Thymus (tissue), 11 donors: ENCODE measurements around the gene LRRC8D. TPM values are rescaled to one million over a fixed set of nuclear protein-coding genes. Genes with fewer than 3 reads are reported as not detected.
A peak's percentile ranks its signal among the peaks of the same experiment; 100 is the strongest.
"Not testable (repeated sequence)": the region's sequence is repeated elsewhere in the genome, so short reads cannot be mapped to it uniquely, and the experiment has no call there.

Source experiments
- DNase-seq, 9 donors: peaks; one replicate each; pipeline ENCODE4 v3.0.0-alpha.2; 2013; ENCODE audit warnings: low spot score in 9 of 9, low read depth in 6 of 9, missing footprints in 1 of 9
- H3K27ac ChIP-seq, 2 donors: one replicate each; pipeline ENCODE4 v1.5.1; 2013; ENCODE audit warnings: control low read depth in 1 of 2, low read depth in 1 of 2, low read length in 1 of 2, mild to moderate bottlenecking in 1 of 2, moderate library complexity in 1 of 2
- H3K27me3 ChIP-seq, 2 donors: one replicate each; pipeline ENCODE4 v1.5.1; 2013; ENCODE audit warnings: low read length in 1 of 2; ENCODE audit not compliant: control insufficient read depth in 2 of 2, insufficient read depth in 1 of 2
- H3K36me3 ChIP-seq, 2 donors: one replicate each; pipeline ENCODE4 v1.5.1; 2013; ENCODE audit warnings: low read length in 1 of 2, mild to moderate bottlenecking in 1 of 2, moderate library complexity in 1 of 2; ENCODE audit not compliant: control insufficient read depth in 2 of 2, insufficient read depth in 2 of 2
- H3K4me1 ChIP-seq, 2 donors: one replicate each; pipeline ENCODE4 v1.5.1; 2013; ENCODE audit warnings: low read length in 2 of 2; ENCODE audit not compliant: control insufficient read depth in 2 of 2, insufficient read depth in 2 of 2
- H3K4me3 ChIP-seq, 2 donors: one replicate each; pipeline ENCODE4 v1.5.1; 2013; ENCODE audit warnings: low read length in 2 of 2, control low read depth in 1 of 2, mild to moderate bottlenecking in 1 of 2
- H3K9me3 ChIP-seq, 2 donors: one replicate each; pipeline ENCODE4 v1.5.1; 2013; ENCODE audit warnings: low read length in 1 of 2, mild to moderate bottlenecking in 1 of 2; ENCODE audit not compliant: control insufficient read depth in 2 of 2, insufficient read depth in 1 of 2
- WGBS: extraction: QIAGEN DNeasy Blood & Tissue Kit; methylation state at CpG from one replicate; pipeline ENCODE4 v1.1.7; 2013; 5-methylcytosine and 5-hydroxymethylcytosine counted together
- polyA plus RNA-seq: library from polyadenylated mRNA; stranded (reverse); fragments of 200-250 nt; gene quantifications from one replicate; pipeline ENCODE4 v1.2.3, GENCODE V29; 2013
- total RNA-seq: library from RNA; stranded (reverse); fragments of 120-200 nt; gene quantifications from one replicate; pipeline ENCODE4 v1.2.4, GENCODE V29; 2013
- donor health status: healthy.

LRRC8D gene
- total and polyA plus RNA-seq, 2 donors = 23.6 to 23.8 TPM

DNA sequence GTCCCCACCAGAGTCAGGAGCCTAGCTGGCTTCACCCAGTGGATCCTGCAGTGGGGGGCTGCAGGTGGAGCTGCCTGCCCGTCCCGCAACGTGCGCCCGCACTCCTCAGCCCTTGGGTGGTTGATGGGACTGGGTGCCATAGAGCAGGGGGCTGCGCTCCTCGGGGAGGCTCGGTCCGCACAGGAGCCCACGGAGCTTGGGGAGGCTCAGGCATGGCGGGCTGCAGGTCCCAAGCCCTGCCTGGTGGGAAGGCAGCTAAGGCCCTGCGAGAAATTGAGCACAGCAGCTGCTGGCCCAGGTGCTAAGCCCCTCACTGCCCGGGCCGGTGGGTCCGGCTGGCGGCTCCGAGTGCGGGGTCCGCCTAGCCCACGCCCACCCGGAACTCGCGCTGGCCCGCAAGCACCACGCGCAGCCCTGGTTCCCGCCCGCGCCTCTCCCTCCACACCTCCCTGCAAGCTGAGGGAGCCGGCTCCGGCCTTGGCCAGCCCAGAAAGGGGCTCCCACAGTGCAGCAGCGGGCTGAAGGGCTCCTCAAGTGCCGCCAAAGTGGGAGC lies 163.8 kb downstream of the LRRC8D start:
- H3K9me3 ChIP-seq, DNase-seq, H3K4me1 ChIP-seq, H3K36me3 ChIP-seq, H3K4me3 ChIP-seq, H3K27me3 ChIP-seq, H3K27ac ChIP-seq: not testable (repeated sequence)
- WGBS = 98% methylated on average over 33 of the region's 33 CpGs

DNA sequence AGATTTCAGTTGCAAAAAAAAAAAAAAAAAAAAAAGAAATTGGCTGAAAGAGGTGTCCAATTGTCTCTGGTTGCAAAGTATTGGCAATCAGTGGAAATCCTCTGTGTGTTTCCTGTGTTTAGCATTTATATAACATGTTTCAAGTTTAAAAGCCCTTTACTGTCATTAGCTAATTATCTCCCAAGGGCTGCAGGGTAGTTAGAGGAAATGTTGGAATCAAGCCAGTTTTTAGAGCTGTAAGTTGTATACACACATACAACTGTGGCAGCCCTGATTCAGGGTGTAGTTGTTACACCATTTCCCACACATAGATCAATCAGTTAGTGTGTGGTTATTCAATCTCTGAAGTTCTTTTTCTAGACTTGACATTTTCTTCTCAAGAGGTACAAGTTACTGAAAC lies 165.2 kb downstream of the LRRC8D start:
- Histone ChIP-seq H3K36me3 (no peaks in the 10 kb centered on the region), H3K27ac (no peak overlapping the region), H3K27me3 (no peaks in the 10 kb centered on the region), H3K4me1 (peaks cover 0 to 2% of the 10 kb centered on the region in 2 donors), H3K4me3 (no peak overlapping the region), H3K9me3 (peaks cover 0 to 4% of the 10 kb centered on the region in 2 donors)
- DNase-seq = peak in 1 of 9 donors; percentile 25

Other genes starting within 250 kb of the LRRC8D start
- gene LRRC8C, start 187.9 kb upstream of the LRRC8D start, total RNA-seq = 6.6 TPM
- gene LRRC8C, start 187.9 kb upstream of the LRRC8D start, polyA plus RNA-seq = 5.5 TPM
- gene ZNF326, start 174.1 kb downstream of the LRRC8D start, total RNA-seq = 6.0 TPM
- gene ZNF326, start 174.1 kb downstream of the LRRC8D start, polyA plus RNA-seq = 14.3 TPM